Left colon (tissue), 2 donors: ENCODE data around the gene BRD2. TPM values are rescaled to one million over a fixed set of nuclear protein-coding genes. Genes with fewer than 3 reads are reported as not detected.

Experiments
- total RNA-seq, 2 donors: library from RNA; stranded (reverse); fragmentation: NEBNext Ultra II Directional; extraction: Animal tissue kit (Norgen Biotek cat#: 25700); gene quantifications; one replicate each; pipeline ENCODE4 v1.2.1, GENCODE V29; 2021
- donor health status: DM: no; HTN: no; CAD: no.
- donor health status: DM: yes; HTN: yes; CAD: no.

The BRD2 gene
- total RNA-seq, 2 donors from 2014 or later, result 128 TPM

Other genes with a start within 250 kb of the BRD2 start
- gene HLA-DQA2, start 227.2 kb upstream of the BRD2 start, total RNA-seq, result 1 to 10 TPM in 1 of 2 donors, not detected in 1; 1.2 TPM
- gene HLA-DQB2, start 205.1 kb upstream of the BRD2 start, total RNA-seq, result under 1 TPM; 0.58 to 0.95 TPM
- 1 to 10 TPM in 1 of 2 donors, under 1 TPM in 1; 0.64 to 1.7 TPM for gene HLA-DOB, start 151.6 kb upstream of the BRD2 start, total RNA-seq
- gene TAP2, start 129.9 kb upstream of the BRD2 start, total RNA-seq, result 100 to 1,000 TPM in 1 of 2 donors, 10 to 100 TPM in 1; 38.9 to 109 TPM
- gene PSMB8, start 124.5 kb upstream of the BRD2 start, total RNA-seq, result 100 to 1,000 TPM; 110 to 168 TPM
- gene TAP1, start 114.9 kb upstream of the BRD2 start, total RNA-seq, result 100 to 1,000 TPM in 1 of 2 donors, 10 to 100 TPM in 1; 73.5 to 118 TPM
- 10 to 100 TPM; 26.3 to 72.2 TPM for gene PSMB9, start 114.4 kb upstream of the BRD2 start, total RNA-seq
- gene HLA-DMB, start 27.6 kb upstream of the BRD2 start, total RNA-seq, result 10 to 100 TPM in 1 of 2 donors, 1 to 10 TPM in 1; 4.0 to 21.3 TPM
- 10 to 100 TPM; 11.8 to 22.1 TPM for gene HLA-DMA, start 15.5 kb upstream of the BRD2 start, total RNA-seq
- 1 to 10 TPM in 1 of 2 donors, under 1 TPM in 1; 0.92 to 4.7 TPM for gene HLA-DOA, start 41.0 kb downstream of the BRD2 start, total RNA-seq
- 100 to 1,000 TPM in 1 of 2 donors, 10 to 100 TPM in 1; 14.8 to 103 TPM for gene HLA-DPA1, start 105.1 kb downstream of the BRD2 start, total RNA-seq
- gene HLA-DPB1, start 107.4 kb downstream of the BRD2 start, total RNA-seq, result 10 to 100 TPM; 15.1 to 65.5 TPM
- gene COL11A2, start 223.9 kb downstream of the BRD2 start, total RNA-seq, result under 1 TPM; 0.45 to 0.55 TPM
- 10 to 100 TPM; 34.4 to 37.0 TPM for gene RXRB, start 232.1 kb downstream of the BRD2 start, total RNA-seq
- 100 to 1,000 TPM; 128 to 203 TPM for gene SLC39A7, start 232.3 kb downstream of the BRD2 start, total RNA-seq
- 10 to 100 TPM; 22.4 to 23.7 TPM for gene HSD17B8, start 236.1 kb downstream of the BRD2 start, total RNA-seq
- gene RING1, start 239.9 kb downstream of the BRD2 start, total RNA-seq, result 10 to 100 TPM; 27.4 to 29.7 TPM